ENCODE measurements around the gene METTL26. TPM values are rescaled to one million over a fixed set of nuclear protein-coding genes. Genes with fewer than 3 reads are reported as not detected.

The METTL26 gene
- total RNA-seq, 2 donors from 2014 or later: 76.8 to 115 TPM

- ATAC-seq (no peak), DNase-seq (no peak)
- Histone ChIP-seq H3K27me3 (no peaks in the 10 kb centered on the region), H3K27ac (no peak overlapping the region), H3K4me1 (no peaks in the 10 kb centered on the region), H3K4me3 (no peak overlapping the region), H3K9me3 (no peaks in the 10 kb centered on the region), H3K36me3 (replicated peaks in 1 of 2; ENCODE audit: insufficient read depth in 1 of 2, low read depth in 2 of 2) (peaks cover 4% of the 10 kb centered on the region in 2 donors)
- 92 to 94% methylated on average over 13 to 16 of the region's 17 CpGs for WGBS, 2 donors
- intact Hi-C loops (cut with DNase I): no loop called here
- TF ChIP-seq, protein P1, sequence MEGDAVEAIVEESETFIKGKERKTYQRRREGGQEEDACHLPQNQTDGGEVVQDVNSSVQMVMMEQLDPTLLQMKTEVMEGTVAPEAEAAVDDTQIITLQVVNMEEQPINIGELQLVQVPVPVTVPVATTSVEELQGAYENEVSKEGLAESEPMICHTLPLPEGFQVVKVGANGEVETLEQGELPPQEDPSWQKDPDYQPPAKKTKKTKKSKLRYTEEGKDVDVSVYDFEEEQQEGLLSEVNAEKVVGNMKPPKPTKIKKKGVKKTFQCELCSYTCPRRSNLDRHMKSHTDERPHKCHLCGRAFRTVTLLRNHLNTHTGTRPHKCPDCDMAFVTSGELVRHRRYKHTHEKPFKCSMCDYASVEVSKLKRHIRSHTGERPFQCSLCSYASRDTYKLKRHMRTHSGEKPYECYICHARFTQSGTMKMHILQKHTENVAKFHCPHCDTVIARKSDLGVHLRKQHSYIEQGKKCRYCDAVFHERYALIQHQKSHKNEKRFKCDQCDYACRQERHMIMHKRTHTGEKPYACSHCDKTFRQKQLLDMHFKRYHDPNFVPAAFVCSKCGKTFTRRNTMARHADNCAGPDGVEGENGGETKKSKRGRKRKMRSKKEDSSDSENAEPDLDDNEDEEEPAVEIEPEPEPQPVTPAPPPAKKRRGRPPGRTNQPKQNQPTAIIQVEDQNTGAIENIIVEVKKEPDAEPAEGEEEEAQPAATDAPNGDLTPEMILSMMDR (IDR thresholded peaks at IDR 0.05): no peak
Observed at GRCh38 chr16:622920-623280, 13.2 kb downstream of the METTL26 start.

GRCh38 chr16:621526-622105 is 14.5 kb downstream of the METTL26 start:
- ATAC-seq: no peak
- Histone ChIP-seq H3K27ac (no peak overlapping the region), H3K4me1 (no peaks in the 10 kb centered on the region), H3K27me3 (no peaks in the 10 kb centered on the region), H3K4me3 (no peak overlapping the region), H3K36me3 (replicated peaks in 1 of 2; ENCODE audit: insufficient read depth in 1 of 2, low read depth in 2 of 2) (peaks cover 0 to 2% of the 10 kb centered on the region in 2 donors), H3K9me3 (no peaks in the 10 kb centered on the region)
- DNase-seq: no peak
- WGBS, 2 donors: 80 to 93% methylated on average over 12 to 21 of the region's 21 CpGs
- TF ChIP-seq, protein P1 (IDR thresholded peaks at IDR 0.05): no peak
- no peak for TF ChIP-seq POLR2A (IDR thresholded peaks at IDR 0.05)
- intact Hi-C loops (cut with DNase I): no loop called here

GRCh38 chr16:620700-621525 is 15.2 kb downstream of the METTL26 start:
- Histone ChIP-seq H3K4me1 (no peaks in the 10 kb centered on the region), H3K36me3 (replicated peaks in 1 of 2; ENCODE audit: insufficient read depth in 1 of 2, low read depth in 2 of 2) (peaks cover 0 to 2% of the 10 kb centered on the region in 2 donors), H3K27ac (no peak overlapping the region), H3K4me3 (no peak overlapping the region), H3K9me3 (no peaks in the 10 kb centered on the region), H3K27me3 (no peaks in the 10 kb centered on the region)
- DNase-seq: no peak
- no peak for ATAC-seq
- intact Hi-C loops (cut with DNase I): no loop called here
- 82 to 84% methylated on average over 14 to 18 of the region's 41 CpGs for WGBS, 2 donors
- TF ChIP-seq POLR2A (IDR thresholded peaks at IDR 0.05): no peak
- TF ChIP-seq, protein P1 (IDR thresholded peaks at IDR 0.05): no peak

DNA sequence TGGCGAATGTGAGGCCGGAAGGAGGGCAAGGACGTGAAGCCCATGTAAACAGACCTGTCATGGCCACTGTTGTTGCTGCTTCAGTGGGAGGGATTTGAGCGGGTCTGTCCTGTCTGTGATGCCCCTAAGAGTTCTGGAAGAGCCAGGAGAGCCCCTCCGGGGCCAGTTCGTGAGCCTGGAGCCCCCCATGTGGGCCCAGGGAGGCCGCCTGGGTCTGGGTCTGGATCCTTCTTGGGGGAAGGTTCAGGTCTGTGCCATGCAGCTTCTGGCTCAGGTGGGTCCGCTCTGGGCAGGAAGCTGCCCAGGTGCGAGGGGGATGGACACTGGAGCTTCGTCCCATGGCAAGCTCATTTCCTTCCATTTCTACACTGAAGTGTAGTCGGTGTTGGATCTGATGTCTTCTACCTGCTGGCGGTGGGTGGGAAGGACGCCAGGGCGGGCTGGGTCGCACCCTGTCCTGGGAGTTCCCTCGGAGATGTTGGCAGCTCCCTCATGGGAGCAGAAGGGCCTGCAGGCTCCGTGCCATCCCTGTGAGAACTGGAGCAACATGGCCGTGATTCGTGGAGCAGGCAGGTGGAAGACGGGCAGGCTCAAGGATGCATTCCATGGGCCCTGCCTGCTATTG is 16.5 kb downstream of the METTL26 start:
- Histone ChIP-seq H3K4me3 (no peak overlapping the region), H3K36me3 (replicated peaks in 1 of 2; ENCODE audit: insufficient read depth in 1 of 2, low read depth in 2 of 2) (no peaks in the 10 kb centered on the region), H3K9me3 (no peaks in the 10 kb centered on the region), H3K27ac (no peak overlapping the region), H3K27me3 (no peaks in the 10 kb centered on the region), H3K4me1 (no peaks in the 10 kb centered on the region)
- intact Hi-C loops (cut with DNase I): no loop called here
- WGBS, 2 donors: 79 to 84% methylated on average over 4 to 20 of the region's 20 CpGs
- ATAC-seq: no peak
- TF ChIP-seq, protein P1 (IDR thresholded peaks at IDR 0.05): no peak
- TF ChIP-seq POLR2A (IDR thresholded peaks at IDR 0.05): no peak
- DNase-seq: no peak

Data from body of pancreas (tissue), 4 donors.